H9 (cell line): ENCODE results near the gene ITIH6. TPM values are rescaled to one million over a fixed set of nuclear protein-coding genes. Genes with fewer than 3 reads are reported as not detected.

ENCODE experiments used
- DNase-seq: peaks from one replicate; pipeline ENCODE4 v3.0.0-alpha.2; 2017
- H2AFZ ChIP-seq: one replicate; pipeline ENCODE4 v1.6.1; 2013; ENCODE audit warnings: mild to moderate bottlenecking, low read length, control low read depth, moderate library complexity
- H2AK5ac ChIP-seq: 2 replicates; pipeline ENCODE4 v1.6.1; 2013; ENCODE audit warnings: low read length, control low read depth, mixed read lengths; ENCODE audit not compliant: insufficient read length
- H2BK120ac ChIP-seq: one replicate; pipeline ENCODE4 v1.6.1; 2013; ENCODE audit warnings: low read depth, mild to moderate bottlenecking, low read length, control low read depth, inconsistent platforms; ENCODE audit not compliant: poor library complexity, severe bottlenecking
- H2BK12ac ChIP-seq: 2 replicates; pipeline ENCODE4 v1.6.1; 2013; ENCODE audit warnings: low read length, control low read depth, mixed read lengths, low read depth; ENCODE audit not compliant: insufficient read length
- H2BK15ac ChIP-seq: 2 replicates; pipeline ENCODE4 v1.6.1; 2013; ENCODE audit warnings: low read depth, low read length, control low read depth
- H2BK20ac ChIP-seq: one replicate; pipeline ENCODE4 v1.6.1; 2013; ENCODE audit warnings: low read depth, mild to moderate bottlenecking, low read length, control low read depth, inconsistent platforms; ENCODE audit not compliant: poor library complexity, severe bottlenecking
- H2BK5ac ChIP-seq: 2 replicates; pipeline ENCODE4 v1.6.1; 2013; ENCODE audit warnings: low read length, control low read depth, mixed read lengths; ENCODE audit not compliant: insufficient read length
- H3K14ac ChIP-seq: 2 replicates; pipeline ENCODE4 v1.6.1; 2013; ENCODE audit warnings: low read length, control low read depth; ENCODE audit not compliant: insufficient read depth
- H3K18ac ChIP-seq: 2 replicates; pipeline ENCODE4 v1.6.1; 2013; ENCODE audit warnings: low read depth, mild to moderate bottlenecking, mixed read lengths, low read length, control low read depth; ENCODE audit not compliant: insufficient read length
- H3K23ac ChIP-seq: 2 replicates; pipeline ENCODE4 v1.6.1; 2013; ENCODE audit warnings: low read length, control low read depth, mixed read lengths, low read depth; ENCODE audit not compliant: insufficient read length
- H3K23me2 ChIP-seq: 2 replicates; pipeline ENCODE4 v1.6.1; 2013; ENCODE audit warnings: low read depth, mild to moderate bottlenecking, mixed read lengths, low read length, control low read depth; ENCODE audit not compliant: insufficient read length, poor library complexity, severe bottlenecking
- H3K27ac ChIP-seq: 2 replicates; pipeline ENCODE4 v1.5.1; 2013; ENCODE audit warnings: low read length, control low read depth, mixed read lengths, low read depth; ENCODE audit not compliant: insufficient read length
- H3K27me3 ChIP-seq: 2 replicates; pipeline ENCODE4 v1.6.1; 2013; ENCODE audit warnings: low read length, control low read depth, inconsistent platforms; ENCODE audit not compliant: insufficient read depth
- H3K4ac ChIP-seq: 2 replicates; pipeline ENCODE4 v1.6.1; 2013; ENCODE audit warnings: low read depth, mild to moderate bottlenecking, control low read depth, inconsistent platforms, low read length, moderate library complexity
- H3K4me1 ChIP-seq: 2 replicates; pipeline ENCODE4 v1.6.1; 2013; ENCODE audit warnings: low read length, control low read depth, inconsistent platforms; ENCODE audit not compliant: insufficient read depth
- H3K4me2 ChIP-seq: 2 replicates; pipeline ENCODE4 v1.6.1; 2013; ENCODE audit warnings: low read length, control low read depth, mixed read lengths; ENCODE audit not compliant: insufficient read length, insufficient read depth
- H3K56ac ChIP-seq: 2 replicates; pipeline ENCODE4 v1.6.1; 2013; ENCODE audit warnings: low read depth, mild to moderate bottlenecking, mixed read lengths, low read length, control low read depth; ENCODE audit not compliant: insufficient read length
- H3K79me1 ChIP-seq: 2 replicates; pipeline ENCODE4 v1.6.1; 2013; ENCODE audit warnings: low read depth, mild to moderate bottlenecking, moderate library complexity, low read length, control low read depth, inconsistent platforms; ENCODE audit not compliant: insufficient read depth, poor library complexity, severe bottlenecking
- H3K79me2 ChIP-seq: 2 replicates; pipeline ENCODE4 v1.6.1; 2013; ENCODE audit warnings: low read length, control low read depth, inconsistent platforms; ENCODE audit not compliant: insufficient read depth
- H3K9ac ChIP-seq: 2 replicates; pipeline ENCODE4 v1.6.1; 2013; ENCODE audit warnings: low read length, control low read depth, mixed read lengths; ENCODE audit not compliant: insufficient read length; ENCODE audit errors: extremely low read depth
- H3K9me3 ChIP-seq: one replicate; pipeline ENCODE4 v1.6.1; 2013; ENCODE audit warnings: low read depth, low read length, inconsistent platforms; ENCODE audit not compliant: control insufficient read depth
- H3T11ph ChIP-seq: one replicate; pipeline ENCODE4 v1.6.1; 2013; ENCODE audit warnings: mild to moderate bottlenecking, low read length, control low read depth, inconsistent platforms
- H4K20me1 ChIP-seq: one replicate; pipeline ENCODE4 v1.6.1; 2013; ENCODE audit not compliant: control insufficient read depth, insufficient read length, insufficient read depth
- H4K5ac ChIP-seq: 2 replicates; pipeline ENCODE4 v1.6.1; 2013; ENCODE audit warnings: low read depth, mild to moderate bottlenecking, mixed read lengths, low read length, control low read depth; ENCODE audit not compliant: insufficient read length
- H4K8ac ChIP-seq: replicated peaks from 2 replicates; pipeline ENCODE4 v1.6.1; 2013; ENCODE audit warnings: low read length, control low read depth, mixed read lengths, low read depth; ENCODE audit not compliant: insufficient read length
- H4K91ac ChIP-seq: 2 replicates; pipeline ENCODE4 v1.6.1; 2013; ENCODE audit warnings: low read depth, mild to moderate bottlenecking, moderate library complexity, mixed read lengths, low read length, control low read depth; ENCODE audit not compliant: insufficient read length
- H3K27ac Mint-ChIP-seq, 3 experiments: 2 replicates in 2 of 3; 3 replicates in 1 of 3; pipeline ENCODE4 v1.8.0; 2020 to 2021; ENCODE audit warnings: mixed read lengths in 3 of 3, mild to moderate bottlenecking in 1 of 3, moderate library complexity in 1 of 3
- H3K27me3 Mint-ChIP-seq: 2 replicates; pipeline ENCODE4 v1.8.0; 2021; ENCODE audit warnings: low read depth, mild to moderate bottlenecking, moderate library complexity, mixed read lengths
- H3K36me3 Mint-ChIP-seq, 3 experiments: 2 replicates in 2 of 3; 3 replicates in 1 of 3; pipeline ENCODE4 v1.8.0; 2020 to 2021; ENCODE audit warnings: low read depth in 3 of 3, mixed read lengths in 3 of 3; ENCODE audit not compliant: insufficient read depth in 1 of 3
- H3K4me1 Mint-ChIP-seq, 2 experiments: 2 replicates each; pipeline ENCODE4 v1.8.0; 2020; ENCODE audit warnings: mixed read lengths in 2 of 2
- H3K4me3 Mint-ChIP-seq, 2 experiments: 2 replicates in 1 of 2; 3 replicates in 1 of 2; pipeline ENCODE4 v1.8.0; 2020 to 2021; ENCODE audit warnings: mild to moderate bottlenecking in 2 of 2, mixed read lengths in 2 of 2, moderate library complexity in 1 of 2
- H3K9me3 Mint-ChIP-seq, 2 experiments: 2 replicates in 1 of 2; 3 replicates in 1 of 2; pipeline ENCODE4 v1.8.0; 2020; ENCODE audit warnings: mild to moderate bottlenecking in 2 of 2, mixed read lengths in 2 of 2, moderate library complexity in 1 of 2
- CTCF ChIP-seq: fragments of 200-600 bp; sonication (generic); conservative IDR thresholded peaks from 3 replicates; pipeline ENCODE4 v1.8.0; 2021; ENCODE audit warnings: antibody characterized with exemption, mild to moderate bottlenecking
- WGBS: extraction: QIAGEN DNeasy Blood & Tissue Kit; methylation state at CpG from one replicate; pipeline ENCODE4 v1.1.7; 2013; ENCODE audit warnings: missing lambda C conversion rate, low lambda C conversion rate, mixed read lengths; ENCODE audit not compliant: insufficient read length; ENCODE audit errors: extremely low coverage; 5-methylcytosine and 5-hydroxymethylcytosine counted together
- total RNA-seq: library from RNA; stranded (reverse); gene quantifications from 2 replicates; pipeline ENCODE4 v1.2.1, GENCODE V29; 2021

The ITIH6 gene
- total RNA-seq, 1 experiment from 2014 or later, result not detected

DNA sequence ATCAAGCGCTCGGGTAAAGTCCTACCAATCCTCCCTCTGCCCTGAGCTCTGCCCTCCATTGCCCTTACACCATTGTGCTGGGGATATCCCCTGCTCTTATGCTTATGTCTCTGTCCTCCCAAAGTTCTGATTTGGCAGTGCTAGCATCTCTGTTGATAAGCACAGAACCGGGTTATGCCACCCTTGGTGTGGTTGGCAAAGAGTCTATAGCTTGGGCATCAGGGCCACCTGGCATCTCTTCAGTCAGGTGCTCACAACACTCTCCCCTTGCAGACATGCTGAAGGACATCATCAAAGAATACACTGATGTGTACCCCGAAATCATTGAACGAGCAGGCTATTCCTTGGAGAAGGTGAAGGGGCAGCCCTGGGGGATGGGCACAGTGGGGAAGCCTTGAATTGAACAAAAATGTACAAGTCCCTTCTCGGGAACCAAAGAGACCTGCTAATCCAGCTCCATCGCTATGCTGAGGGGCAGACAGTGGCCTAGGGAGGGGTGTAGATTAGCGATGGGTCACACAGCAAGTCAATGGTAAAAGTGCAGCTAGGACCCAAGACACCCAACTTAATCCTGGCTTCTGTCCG, 13.3 kb upstream of the ITIH6 start:
- Histone ChIP-seq H3K9ac (no peak overlapping the region), H2BK15ac (no peak overlapping the region), H3K18ac (no peak overlapping the region), H3K27me3 (no peaks in the 10 kb centered on the region), H4K8ac (no peak overlapping the region), H4K5ac (no peak overlapping the region), H3K4me2 (no peak overlapping the region), H4K20me1 (no peaks in the 10 kb centered on the region), H2AFZ (no peak overlapping the region), H3K23me2 (no peaks in the 10 kb centered on the region), H3K9me3 (peaks cover 21% of the 10 kb centered on the region), H3K27ac (no peak overlapping the region), H2BK120ac (no peak overlapping the region), H3K79me1 (no peaks in the 10 kb centered on the region), H3K14ac (no peak overlapping the region), H3K56ac (no peak overlapping the region), H4K91ac (no peak overlapping the region), H3K23ac (no peak overlapping the region), H2BK5ac (no peak overlapping the region), H2BK20ac (no peak overlapping the region), H3K79me2 (no peaks in the 10 kb centered on the region; the same call in 1 of the 2 replicates), H3K4ac (no peak overlapping the region), H3T11ph (no peak overlapping the region), H2BK12ac (no peak overlapping the region), H2AK5ac (no peak overlapping the region), H3K4me1 (no peaks in the 10 kb centered on the region)
- TF ChIP-seq CTCF, result no peak
- no CpG with 5 or more reads among the region's 9 CpGs for WGBS
- peaks cover 3% of the 10 kb centered on the region; the same call in 1 of the 2 replicates for H3K27me3 Mint-ChIP-seq
- no peak for DNase-seq
- H3K4me1 Mint-ChIP-seq, result peaks cover 2 to 15% of the 10 kb centered on the region in 2 experiments; a peak in 3 of 4 replicates
- H3K9me3 Mint-ChIP-seq, result peaks cover 79 to 87% of the 10 kb centered on the region in 2 experiments
- H3K27ac Mint-ChIP-seq, result no peak overlapping the region; a peak in 1 of 7 replicates
- H3K4me3 Mint-ChIP-seq, result no peak overlapping the region
- peaks cover 44 to 71% (median 65%) of the 10 kb centered on the region in 3 experiments for H3K36me3 Mint-ChIP-seq
